Activated T-cell treated with anti-CD3 and anti-CD28 coated beads for 48 hours (primary cell): Measurements from ENCODE around the gene RPL13A.
"Not testable (repeated sequence)": the region's sequence is repeated elsewhere in the genome, so short reads cannot be mapped to it uniquely, and the experiment has no call there.

Experiments
- DNase-seq: peaks from one replicate; pipeline ENCODE4 v3.0.0-alpha.2; 2020; ENCODE audit warnings: low read depth

The RPL13A gene

DNA sequence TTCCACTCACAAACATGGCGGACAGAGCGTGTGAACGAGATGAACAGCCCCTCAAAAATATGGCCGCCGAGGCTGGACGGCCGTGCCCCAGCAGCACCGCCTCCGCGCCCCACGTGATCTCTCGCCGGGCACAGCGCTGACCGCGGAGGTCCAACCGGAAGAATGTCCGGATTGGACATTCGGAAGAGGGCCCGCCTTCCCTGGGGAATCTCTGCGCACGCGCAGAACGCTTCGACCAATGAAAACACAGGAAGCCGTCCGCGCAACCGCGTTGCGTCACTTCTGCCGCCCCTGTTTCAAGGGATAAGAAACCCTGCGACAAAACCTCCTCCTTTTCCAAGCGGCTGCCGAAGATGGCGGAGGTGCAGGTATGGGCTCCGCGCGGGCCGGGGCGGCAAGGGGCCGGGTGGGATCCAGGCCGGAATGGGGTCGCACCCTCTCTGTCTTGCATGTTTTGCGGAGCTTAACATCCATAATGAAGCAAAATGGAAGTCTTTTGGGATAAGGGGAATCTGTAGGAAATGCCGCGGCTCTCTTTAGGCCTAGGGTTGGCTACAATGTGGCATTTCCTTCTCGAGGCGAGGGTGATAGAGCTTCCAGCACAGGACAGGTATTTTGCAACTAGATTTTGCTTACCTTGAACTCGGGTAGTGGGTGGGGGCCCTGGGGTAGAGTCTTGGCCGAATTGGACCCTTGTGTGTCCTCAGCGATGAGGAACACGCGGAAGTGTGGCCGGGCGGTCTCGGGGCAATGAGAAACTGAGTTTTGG, at the start of gene RPL13A:
RPL13A (plus strand) TSS at position 332 of the 769 bp plus-strand sequence; CDS start at position 354, 22 bp downstream.
- peak; percentile 100 for DNase-seq

DNA sequence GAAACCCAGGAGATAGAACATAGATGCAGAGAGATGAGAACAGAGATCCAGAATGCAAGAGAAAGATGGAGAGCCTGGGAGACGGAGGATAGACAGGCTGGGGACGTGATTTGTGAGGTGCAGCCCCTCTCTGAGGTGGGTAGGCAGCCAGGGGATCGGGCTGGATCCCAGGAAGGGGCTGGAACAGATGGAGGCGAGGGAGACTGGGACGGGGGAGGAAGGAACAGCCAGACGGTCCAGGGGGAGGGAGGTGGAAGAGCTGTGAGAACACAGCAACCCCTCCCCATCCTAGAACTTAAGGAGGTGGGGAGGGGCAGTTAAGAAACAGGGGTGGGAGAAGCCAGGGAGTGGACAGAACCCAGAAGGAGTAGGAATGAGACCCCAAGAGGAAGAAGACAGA, 49.1 kb upstream of the RPL13A start:
- DNase-seq = no peak

DNA sequence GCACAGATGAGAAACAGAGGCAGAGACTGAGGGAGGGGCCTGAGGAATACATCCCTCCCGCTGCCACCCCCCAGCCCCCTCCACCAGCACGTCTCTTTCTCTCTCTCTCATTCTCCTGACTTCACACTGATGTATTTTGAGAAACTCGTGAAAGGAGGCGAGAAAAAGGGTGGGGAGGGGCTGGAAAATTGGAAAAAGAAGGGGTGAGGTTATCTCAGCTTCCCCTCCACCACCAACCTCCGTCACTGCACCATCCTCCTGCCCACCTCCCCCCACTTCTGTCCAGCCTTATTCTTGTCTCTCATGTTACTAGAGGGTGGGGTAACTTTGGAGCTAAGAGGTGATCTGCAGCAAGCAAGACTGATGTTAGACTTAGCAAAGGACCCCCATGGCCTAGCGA, 47.6 kb upstream of the RPL13A start:
- DNase-seq = no peak

DNA sequence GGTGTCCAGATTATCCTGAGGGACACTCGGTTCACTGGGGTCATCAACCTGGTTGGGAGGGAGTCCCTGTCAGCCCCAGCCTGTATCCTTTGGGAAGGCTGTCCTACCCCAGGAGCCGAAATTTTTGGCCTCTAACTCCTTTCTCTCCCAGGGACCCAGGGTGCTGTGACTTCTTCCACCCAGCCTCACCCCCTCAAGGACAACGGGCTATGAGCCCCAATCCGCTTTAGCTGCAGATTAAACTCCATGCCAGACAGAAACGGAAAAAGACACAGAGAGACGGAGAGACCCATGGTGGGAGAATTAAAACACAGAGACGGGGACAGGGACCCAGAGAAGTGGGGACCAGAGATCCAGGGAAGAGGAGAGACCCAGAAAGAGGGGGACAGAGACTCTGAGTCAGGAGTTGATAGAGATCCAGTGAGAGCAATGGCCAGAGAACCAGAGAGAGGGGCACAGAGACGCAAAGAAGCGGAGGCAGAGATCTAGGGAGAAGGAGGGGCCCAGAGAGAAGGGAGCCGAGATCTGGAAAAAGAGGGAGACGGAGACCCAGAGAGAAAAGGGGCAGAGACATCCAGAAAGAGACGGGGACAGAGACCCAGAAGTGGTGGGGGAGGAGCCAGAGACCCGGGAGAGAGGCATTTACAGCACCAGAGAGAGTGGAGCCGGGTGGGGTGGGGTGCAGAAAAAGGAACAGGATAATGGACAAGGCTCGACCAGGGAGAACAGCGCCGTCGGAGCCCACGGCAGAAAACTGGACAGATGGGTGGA, 46.8 kb upstream of the RPL13A start:
- DNase-seq = no peak

DNA sequence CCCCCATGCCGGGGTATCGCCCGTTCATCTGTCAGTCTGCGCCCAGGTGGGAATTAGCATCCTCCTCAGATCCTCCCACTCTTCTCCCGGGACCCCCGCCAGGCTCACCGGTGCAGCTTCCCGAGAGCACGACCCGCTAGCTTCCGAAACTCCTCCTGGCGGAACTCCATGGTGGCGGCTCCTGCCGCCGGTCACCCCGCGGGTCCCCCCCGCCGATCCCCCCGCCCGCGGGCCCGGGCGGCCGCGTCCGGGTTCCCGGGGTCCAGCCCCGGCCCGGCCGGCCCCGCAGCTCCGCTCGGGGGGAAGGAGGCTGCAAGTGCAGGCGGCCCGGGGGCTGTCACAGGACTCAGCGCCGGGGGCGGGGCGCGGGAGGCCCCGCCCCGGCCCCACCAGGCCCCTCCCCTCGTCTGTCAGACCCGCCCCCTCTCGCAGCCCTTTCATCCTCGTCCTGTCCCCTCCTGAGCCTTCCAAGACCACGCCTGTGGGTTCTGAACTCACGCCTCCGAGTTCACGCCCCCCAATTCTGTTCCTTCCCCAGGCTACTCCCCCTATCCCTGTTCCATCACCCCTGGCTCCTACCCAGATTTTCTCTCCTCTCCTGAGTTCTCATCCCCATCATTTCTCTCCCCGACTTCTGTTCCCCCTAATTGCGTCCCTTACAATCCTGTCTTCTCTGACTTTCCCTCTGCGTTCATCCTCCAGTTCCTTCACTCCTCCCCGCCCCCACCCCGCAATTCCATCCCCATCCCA, 46.0 kb upstream of the RPL13A start, which contains the start of gene SLC17A7:
SLC17A7 (minus strand) TSS at position 318 of the 750 bp plus-strand sequence; CDS start at position 170, 148 bp downstream.
- DNase-seq = peak; percentile 56

DNA sequence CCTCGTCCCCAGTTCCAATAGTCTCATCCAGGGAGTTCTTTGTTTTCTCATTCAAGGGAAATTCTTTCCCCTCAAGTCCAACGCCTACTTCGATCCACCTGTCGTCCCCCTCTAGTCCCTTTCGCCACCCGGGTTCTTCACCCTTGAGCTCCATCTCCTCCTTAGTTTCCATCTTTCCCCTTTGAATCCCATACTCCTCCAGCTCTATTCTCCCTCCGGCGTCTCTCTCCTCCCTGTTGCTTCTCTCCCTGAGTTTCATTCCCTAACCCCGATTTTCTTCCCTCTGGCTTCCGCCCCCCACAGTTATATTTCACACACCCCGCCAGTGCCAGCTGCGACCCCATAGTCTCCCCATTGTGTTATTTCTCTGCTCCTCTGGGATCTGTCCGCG, 45.5 kb upstream of the RPL13A start:
- no peak for DNase-seq

DNA sequence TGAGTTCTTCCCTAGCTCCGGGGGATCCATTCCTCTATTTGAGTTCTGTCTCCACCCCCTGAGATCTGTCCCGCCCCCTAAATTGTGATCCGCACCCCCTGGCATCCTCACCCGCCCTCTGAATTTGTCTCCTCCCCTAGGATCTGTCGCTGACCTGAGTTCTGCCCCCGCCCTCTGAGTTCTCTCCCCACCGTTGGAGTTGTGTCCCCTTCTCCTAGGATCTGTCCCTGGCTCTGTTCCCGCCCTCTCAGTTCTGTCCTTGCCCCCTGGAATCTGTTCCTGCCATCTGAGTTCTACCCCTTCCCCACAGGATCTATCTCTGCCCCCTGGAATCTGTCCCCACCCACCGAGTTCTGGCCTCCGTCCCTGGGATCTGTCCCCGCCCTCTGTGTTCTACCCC, 45.1 kb upstream of the RPL13A start:
- no peak for DNase-seq

DNA sequence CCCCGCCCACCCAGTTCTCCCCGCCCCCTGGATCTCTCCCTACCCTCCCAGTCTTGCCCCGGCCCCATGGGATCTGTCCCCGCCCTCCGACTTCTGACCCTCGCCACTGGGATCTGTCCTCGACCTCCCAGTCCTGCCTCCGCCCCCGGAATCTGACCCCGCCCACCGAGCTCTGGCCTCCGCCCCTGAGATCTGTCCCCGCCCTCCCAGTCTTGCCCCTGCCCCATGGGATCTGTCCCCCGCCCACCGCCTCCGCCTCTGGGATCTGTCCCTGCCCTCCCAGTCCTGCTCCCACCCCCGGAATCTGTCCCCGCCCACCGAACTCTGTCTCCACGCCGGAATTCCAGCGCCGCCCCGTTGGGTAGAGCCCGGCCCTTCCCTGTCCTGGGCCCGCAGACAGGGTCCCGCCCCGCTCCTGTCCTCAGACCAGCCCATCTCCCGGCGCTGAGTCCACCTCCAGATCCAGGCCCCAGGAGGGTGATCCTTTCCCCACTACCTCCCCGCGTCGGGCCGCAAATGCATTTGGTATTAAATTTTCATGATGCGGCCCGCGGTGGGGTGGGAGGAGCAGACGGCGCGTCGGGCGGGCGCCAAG, 44.5 kb upstream of the RPL13A start:
- DNase-seq = peak; percentile 60

DNA sequence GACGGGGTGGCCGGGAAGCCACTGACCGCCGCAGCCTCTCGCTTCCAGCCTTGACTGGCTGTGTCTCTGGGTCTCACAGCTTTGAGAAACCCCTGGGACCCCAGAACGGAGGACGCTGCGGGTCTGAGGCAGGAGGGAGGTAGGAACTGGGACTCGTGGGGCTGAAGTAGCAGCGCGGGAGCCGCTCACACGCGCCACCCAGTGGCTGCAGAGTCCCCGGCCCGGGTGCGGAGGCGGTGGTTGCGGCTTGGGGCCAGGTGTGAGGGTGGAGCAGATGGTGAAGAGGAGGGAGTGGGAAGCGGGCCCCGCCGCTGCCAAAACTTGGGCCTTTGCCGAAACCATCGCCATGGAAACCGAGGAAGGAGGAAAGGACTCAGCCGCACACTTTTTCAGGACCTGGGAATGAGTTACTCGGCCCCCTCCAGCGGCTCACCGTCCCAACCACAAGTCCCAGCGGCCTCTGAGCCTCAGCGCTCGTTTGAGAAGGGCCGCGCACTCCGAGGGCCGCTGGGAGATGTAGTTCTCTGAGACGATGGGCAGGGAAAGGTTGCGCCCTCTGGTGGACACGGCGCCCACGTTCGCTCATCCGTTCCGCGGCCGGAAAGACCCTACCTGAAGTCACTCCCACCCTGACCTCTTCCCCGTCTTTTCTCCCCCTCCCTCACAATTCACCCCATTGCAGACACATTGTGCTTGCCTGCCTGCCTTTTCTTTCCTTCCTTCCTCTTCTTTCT, 43.9 kb upstream of the RPL13A start:
- peak; percentile 92 for DNase-seq

DNA sequence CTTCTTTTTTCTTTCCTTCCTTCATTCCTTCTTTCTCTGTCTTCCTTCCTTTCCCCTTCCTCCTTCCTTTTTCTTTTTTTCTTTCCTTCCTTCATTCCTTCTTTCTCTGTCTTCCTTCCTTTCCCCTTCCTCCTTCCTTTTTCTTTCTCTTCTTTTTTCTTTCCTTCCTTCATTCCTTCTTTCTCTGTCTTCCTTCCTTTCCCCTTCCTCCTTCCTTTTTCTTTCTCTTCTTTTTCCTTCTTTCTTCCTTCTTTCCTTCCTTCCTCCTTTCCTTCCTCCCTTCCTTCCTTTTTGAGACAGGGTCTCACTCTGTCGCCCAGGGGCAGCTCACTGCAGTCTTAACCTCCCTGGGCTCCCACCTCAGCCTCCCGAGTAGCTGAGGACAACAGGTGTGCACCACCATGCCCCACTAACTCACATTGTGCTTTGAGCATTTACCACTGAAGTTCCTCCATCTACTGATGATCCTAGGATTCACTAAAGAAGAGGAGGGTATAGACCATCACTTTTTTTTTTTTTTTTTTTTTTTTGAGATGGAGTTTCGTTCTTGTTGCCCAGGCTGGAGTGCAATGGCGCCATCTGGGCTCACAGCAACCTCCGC, 43.2 kb upstream of the RPL13A start:
- DNase-seq = not testable (repeated sequence)

DNA sequence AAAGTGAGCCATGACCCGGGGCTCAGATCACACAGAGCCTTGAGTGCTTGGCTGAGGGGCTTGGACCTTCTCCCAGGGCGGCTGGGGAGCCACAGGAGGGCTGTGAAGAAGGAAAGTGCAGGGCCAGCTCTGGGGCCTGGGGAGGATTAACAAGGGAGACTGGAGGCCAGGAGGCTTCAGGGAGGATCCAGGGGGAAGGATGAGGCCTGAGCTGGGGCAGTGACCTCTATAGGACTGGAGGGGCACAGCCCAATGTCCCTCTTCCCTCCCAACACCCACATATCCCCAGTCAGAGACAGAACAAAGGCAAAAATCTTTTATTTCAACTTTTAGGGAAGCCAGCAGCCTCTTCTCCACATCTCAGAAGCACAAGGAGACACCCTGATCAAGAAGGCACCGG, 41.4 kb upstream of the RPL13A start:
- DNase-seq = no peak

DNA sequence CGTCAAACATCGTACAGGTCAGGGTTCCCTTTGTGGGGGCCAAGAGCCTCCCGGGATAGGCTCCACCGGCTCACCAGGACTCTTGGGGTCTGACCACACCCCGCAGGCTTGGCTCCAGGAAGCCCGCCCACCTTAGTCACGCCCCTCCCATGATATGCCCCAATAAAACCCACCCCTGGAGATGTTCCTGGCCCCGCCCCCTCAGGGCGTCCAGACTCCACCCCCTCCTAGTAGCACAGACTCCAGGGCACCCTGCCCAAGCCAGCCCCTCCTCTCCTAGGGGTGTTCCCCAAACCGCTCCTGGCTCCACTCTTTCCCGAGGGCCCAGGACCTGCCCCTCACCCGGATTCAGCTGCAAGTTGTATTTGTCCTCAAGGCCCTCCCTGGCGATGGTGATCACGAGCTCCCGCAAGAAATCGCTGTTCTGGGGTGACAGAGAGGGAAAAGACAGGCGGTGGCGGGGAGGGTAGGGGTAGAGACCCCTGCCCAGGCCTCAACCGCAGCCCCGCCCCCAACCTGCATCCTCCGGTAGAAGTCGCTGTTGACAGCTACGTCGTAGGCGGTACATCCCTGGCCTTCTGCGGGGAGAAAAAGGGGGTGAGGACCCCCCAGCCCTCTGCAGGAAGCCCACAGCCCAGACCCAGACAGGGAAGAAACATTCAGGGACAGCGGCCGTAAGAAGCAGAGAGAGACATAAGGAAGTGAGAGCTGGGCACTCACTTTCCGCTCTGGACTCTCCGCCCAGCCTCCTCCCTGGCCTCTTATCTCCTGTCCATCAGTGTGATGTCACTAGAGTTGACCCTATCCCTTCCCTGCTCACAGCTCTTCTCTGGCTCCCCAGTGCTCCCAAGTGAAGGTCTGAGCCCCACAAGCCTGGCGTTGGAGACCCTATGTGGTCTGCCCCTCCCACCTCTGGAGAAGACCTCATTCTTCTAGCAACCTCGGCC, 39.6 kb upstream of the RPL13A start:
- DNase-seq = no peak

DNA sequence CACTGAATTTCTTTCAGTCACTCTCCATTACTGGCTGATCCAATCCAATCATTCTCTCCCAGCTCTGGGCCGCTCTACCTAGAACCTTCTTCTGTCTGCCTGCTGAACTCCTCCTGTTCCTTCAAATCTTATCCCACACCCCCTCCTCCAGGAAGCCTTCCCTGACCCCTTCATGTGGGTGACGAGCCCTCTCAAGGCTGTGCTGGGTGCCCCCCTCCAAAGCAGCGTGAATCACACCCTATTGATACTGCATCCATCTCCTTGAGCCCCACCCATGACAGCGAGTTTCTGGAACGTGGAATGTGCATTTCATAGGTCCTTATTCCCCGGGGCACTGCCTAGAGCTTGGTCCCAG, 39.0 kb upstream of the RPL13A start:
- no peak for DNase-seq

DNA sequence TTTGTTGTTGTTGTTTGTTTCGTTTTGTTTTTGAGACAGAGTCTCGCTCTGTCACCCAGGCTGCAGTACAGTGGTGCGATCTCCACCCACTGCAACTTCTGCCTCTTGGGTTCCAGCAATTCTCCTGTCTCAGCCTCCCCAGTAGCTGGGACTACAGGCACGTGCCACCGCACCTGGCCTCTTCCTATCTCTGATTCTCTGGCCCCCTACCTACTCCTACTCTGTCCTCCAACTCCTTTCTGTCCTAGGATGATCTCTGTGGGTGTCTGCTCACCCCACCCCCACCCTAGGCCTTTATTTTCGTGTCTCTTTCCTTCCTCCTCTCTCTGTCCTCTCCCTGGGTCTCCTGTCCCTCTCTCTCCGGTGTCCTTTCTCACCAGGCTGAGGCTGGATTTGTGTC, 37.0 kb upstream of the RPL13A start:
- no peak for DNase-seq

DNA sequence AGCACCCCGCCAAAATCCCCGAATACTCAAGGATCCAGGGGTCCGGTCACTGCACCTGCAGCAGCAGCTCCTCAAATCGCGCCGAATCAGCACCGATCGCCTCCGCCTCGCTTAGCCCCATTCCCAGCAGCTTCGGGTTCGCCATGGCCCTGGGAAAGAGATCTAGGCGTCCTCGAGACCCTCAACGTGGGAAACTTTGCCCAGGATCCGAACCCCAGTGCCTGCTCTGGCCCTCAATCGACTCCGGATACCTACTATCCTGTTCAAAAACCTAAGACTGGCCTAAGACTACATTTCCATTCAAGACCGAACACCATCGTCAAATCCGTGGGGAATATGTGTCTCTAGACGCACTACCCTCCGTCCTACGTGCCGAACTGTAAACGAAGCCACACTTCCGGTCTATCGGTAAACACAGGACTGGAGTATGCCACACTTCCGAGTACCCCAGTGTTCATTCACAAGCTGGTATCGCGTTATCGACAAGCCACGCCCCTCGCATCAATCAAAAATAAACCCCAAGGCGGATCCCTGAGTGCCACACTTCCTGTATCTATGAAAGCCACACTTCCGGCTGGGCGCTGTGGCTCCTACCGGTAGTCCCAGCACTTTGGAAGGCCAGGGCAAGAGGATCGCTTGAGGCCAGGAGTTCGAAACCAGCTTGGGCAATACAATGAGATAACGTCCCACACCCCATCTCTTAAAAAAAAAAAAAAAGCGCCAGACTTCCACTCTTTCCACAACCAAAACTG, 35.8 kb upstream of the RPL13A start, which contains the start of gene PIH1D1:
PIH1D1 (minus strand) TSS at position 385 of the 752 bp plus-strand sequence; CDS start at position 145, 240 bp downstream.
- peak; percentile 88 for DNase-seq

DNA sequence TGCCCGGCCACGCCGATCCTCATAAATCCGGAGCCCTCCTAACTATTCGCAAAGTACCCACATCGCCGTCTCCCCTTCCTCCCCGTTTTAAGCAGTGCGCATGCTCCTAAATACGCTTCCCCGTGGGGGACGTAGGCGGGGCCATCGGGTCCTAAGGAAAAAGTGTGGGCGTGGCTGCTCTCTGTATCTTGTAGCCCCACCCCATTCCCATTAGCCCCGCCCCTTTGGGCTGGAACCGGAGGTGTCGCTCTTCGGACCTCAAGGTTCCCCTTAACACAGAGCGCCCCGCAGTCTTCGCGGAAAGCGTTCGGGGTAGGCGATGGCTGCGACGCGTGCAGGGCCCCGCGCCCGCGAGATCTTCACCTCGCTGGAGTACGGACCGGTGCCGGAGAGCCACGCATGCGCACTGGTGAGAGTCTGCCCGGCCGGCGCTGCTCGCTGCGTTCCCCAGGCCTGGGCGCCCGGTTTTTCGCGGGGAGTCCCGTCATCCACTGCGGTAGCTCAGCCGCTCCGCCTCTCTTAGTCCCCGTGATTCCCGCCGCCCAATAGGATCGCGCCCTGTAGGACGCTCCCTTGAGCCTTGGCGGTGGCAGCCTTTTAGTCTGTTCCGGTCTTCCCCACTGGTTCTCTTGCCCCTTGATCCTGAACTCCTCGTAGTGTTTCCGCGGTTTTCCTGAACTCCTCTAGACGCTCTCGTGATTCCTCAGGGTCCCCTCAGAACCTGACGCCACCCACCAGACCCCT, 34.2 kb upstream of the RPL13A start, which contains the start of gene ALDH16A1:
ALDH16A1 (plus strand) TSS at position 213 of the 744 bp plus-strand sequence; CDS start at position 320, 107 bp downstream.
- peak; percentile 98 for DNase-seq

DNA sequence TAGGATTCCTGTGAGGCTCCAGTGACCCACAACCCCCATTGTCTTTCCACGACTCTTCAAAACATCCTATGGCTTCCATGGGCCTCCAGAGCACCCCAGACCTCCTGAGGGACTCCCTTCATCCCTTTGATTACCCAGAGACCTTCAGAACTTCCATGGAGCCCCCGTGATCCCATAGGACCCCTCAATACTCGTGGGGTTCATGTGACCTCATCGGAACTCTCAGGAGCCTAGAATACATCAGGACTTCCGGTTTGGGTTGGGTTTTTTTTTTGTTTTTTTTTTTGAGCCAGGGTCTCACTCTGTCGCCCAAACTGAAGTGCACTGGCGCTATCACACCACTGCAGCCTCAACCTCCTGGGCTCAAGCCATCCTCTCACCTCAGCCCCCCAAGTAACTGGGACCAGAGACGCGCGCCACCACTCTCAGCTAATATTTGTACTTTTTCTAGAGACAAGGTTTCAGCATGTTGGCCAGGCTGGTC, 33.6 kb upstream of the RPL13A start:
- DNase-seq = no peak

DNA sequence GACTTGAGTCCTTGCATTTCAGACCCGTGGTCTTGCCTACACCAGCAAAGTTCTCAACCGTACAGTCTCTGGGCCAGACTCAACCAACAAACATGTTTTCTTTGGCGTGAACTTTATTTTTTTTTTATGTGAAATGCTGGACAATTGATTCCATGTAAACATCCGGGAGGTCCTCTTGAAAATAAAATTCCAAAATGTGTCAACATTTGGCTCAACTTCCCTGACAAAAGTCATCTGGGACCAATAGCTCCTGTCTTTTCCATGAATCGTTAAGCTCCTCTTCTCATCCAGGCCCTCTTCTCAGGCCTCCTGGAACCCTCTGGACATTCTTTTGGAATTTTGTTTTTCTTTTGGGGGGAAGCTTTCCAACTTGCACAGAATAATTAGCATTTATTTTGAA, 31.6 kb upstream of the RPL13A start:
- no peak for DNase-seq
